ENCODE data around the gene F12. TPM values are rescaled to one million over a fixed set of nuclear protein-coding genes. Genes with fewer than 3 reads are reported as not detected.

F12 gene
- total and polyA plus RNA-seq, 2 donors (not counting 1 experiment from before 2014, with no cell fraction given) = 0.10 to 0.50 TPM

- Histone ChIP-seq H4K20me1 (ENCODE audit: control insufficient read depth, extremely low read depth, insufficient read depth, low read length) (no peaks in the 10 kb centered on the region), H3K9ac (ENCODE audit: insufficient read depth, low read length) (no peak overlapping the region), H2AFZ (ENCODE audit: low read length) (no peak overlapping the region), H3K4me3 (replicated peaks in 1 of 4; ENCODE audit: control extremely low read depth in 1 of 4, insufficient read depth in 1 of 4, low read depth in 3 of 4, low read length in 4 of 4) (peak overlapping the region in 1 of 4 experiments; percentile 53), H3K79me2 (ENCODE audit: control insufficient read depth, insufficient read depth, low read length) (no peaks in the 10 kb centered on the region), H3K9me3 (ENCODE audit: control insufficient read depth, insufficient read depth, low read depth, low read length) (no peaks in the 10 kb centered on the region), H3K36me3 (ENCODE audit: control insufficient read depth, insufficient read depth, low read length) (no peaks in the 10 kb centered on the region), H3K27me3 (ENCODE audit: control insufficient read depth, insufficient read depth, low read length) (no peaks in the 10 kb centered on the region), H3K27ac (ENCODE audit: insufficient read depth, low read length) (no peak overlapping the region), H3K4me2 (ENCODE audit: extremely low read depth, insufficient read depth, low read length) (peak overlapping the region; percentile 80), H3K4me1 (ENCODE audit: control insufficient read depth, extremely low read depth, insufficient read depth, low read length) (peaks cover 5% of the 10 kb centered on the region)
- no peak for DNase-seq (ENCODE audit: low read depth in 2 of 2)
- TF ChIP-seq, protein P1, sequence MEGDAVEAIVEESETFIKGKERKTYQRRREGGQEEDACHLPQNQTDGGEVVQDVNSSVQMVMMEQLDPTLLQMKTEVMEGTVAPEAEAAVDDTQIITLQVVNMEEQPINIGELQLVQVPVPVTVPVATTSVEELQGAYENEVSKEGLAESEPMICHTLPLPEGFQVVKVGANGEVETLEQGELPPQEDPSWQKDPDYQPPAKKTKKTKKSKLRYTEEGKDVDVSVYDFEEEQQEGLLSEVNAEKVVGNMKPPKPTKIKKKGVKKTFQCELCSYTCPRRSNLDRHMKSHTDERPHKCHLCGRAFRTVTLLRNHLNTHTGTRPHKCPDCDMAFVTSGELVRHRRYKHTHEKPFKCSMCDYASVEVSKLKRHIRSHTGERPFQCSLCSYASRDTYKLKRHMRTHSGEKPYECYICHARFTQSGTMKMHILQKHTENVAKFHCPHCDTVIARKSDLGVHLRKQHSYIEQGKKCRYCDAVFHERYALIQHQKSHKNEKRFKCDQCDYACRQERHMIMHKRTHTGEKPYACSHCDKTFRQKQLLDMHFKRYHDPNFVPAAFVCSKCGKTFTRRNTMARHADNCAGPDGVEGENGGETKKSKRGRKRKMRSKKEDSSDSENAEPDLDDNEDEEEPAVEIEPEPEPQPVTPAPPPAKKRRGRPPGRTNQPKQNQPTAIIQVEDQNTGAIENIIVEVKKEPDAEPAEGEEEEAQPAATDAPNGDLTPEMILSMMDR (conservative IDR thresholded peaks at IDR 0.05 in 1 of 2, IDR thresholded peaks at IDR 0.05 in 1 of 2; ENCODE audit: low read depth in 1 of 2, low read length in 2 of 2) = no peak
- no peak for TF ChIP-seq EZH2 (IDR thresholded peaks at IDR 0.05; ENCODE audit: low read length, missing control alignments)
These were observed 41.1 kb downstream of the F12 start for GRCh38 chr5:177367981-177368868.

DNA sequence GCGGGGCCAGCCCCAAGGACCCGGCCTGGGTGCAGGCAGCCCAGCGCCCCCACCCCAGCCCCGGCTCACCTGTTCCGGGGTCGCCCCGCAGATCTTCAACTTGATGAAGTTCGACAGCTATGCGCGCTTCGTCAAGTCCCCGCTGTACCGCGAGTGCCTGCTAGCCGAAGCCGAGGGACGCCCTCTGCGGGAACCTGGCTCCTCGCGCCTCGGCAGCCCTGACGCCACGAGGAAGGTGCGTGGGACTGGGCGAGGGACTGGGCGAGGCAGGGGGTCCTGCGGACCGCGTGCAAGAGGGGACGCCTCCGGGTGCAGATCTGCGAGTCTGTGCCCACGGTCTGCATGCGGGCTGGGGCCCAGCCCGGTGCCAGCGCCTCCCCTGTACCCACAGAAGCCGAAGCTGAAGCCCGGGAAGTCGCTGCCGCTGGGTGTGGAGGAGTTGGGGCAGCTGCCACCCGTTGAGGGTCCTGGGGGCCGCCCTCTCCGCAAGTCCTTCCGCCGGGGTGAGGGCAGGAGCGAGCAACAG is 42.0 kb downstream of the F12 start:
- Histone ChIP-seq H3K9me3 (ENCODE audit: control insufficient read depth, insufficient read depth, low read depth, low read length) (no peaks in the 10 kb centered on the region), H3K4me2 (ENCODE audit: extremely low read depth, insufficient read depth, low read length) (peak overlapping the region; percentile 80), H2AFZ (ENCODE audit: low read length) (peak overlapping the region; percentile 86), H3K27me3 (ENCODE audit: control insufficient read depth, insufficient read depth, low read length) (no peaks in the 10 kb centered on the region), H3K4me3 (replicated peaks in 1 of 4; ENCODE audit: control extremely low read depth in 1 of 4, insufficient read depth in 1 of 4, low read depth in 3 of 4, low read length in 4 of 4) (peak overlapping the region; percentile 17 to 54 (median 48)), H3K9ac (ENCODE audit: insufficient read depth, low read length) (peak overlapping the region; percentile 2), H3K27ac (ENCODE audit: insufficient read depth, low read length) (no peak overlapping the region), H3K36me3 (ENCODE audit: control insufficient read depth, insufficient read depth, low read length) (no peaks in the 10 kb centered on the region), H3K4me1 (ENCODE audit: control insufficient read depth, extremely low read depth, insufficient read depth, low read length) (peaks cover 5% of the 10 kb centered on the region), H4K20me1 (ENCODE audit: control insufficient read depth, extremely low read depth, insufficient read depth, low read length) (no peaks in the 10 kb centered on the region), H3K79me2 (ENCODE audit: control insufficient read depth, insufficient read depth, low read length) (no peaks in the 10 kb centered on the region)
- no peak for DNase-seq (ENCODE audit: low read depth in 2 of 2)
- TF ChIP-seq, protein P1 (conservative IDR thresholded peaks at IDR 0.05 in 1 of 2, IDR thresholded peaks at IDR 0.05 in 1 of 2; ENCODE audit: low read depth in 1 of 2, low read length in 2 of 2) = peak in 1 of 2 donors; percentile 10
- TF ChIP-seq EZH2 (IDR thresholded peaks at IDR 0.05; ENCODE audit: low read length, missing control alignments) = no peak

GRCh38 chr5:177366528-177367322 is 42.6 kb downstream of the F12 start:
- peak overlapping the region; percentile 69 for H3K9ac ChIP-seq (ENCODE audit: insufficient read depth, low read length)
- no peaks in the 10 kb centered on the region for H4K20me1 ChIP-seq (ENCODE audit: control insufficient read depth, extremely low read depth, insufficient read depth, low read length)
- H3K4me2 ChIP-seq (ENCODE audit: extremely low read depth, insufficient read depth, low read length) = peak overlapping the region; percentile 39
- H3K9me3 ChIP-seq (ENCODE audit: control insufficient read depth, insufficient read depth, low read depth, low read length) = no peaks in the 10 kb centered on the region
- H3K36me3 ChIP-seq (ENCODE audit: control insufficient read depth, insufficient read depth, low read length) = no peaks in the 10 kb centered on the region
- TF ChIP-seq EZH2 (IDR thresholded peaks at IDR 0.05; ENCODE audit: low read length, missing control alignments) = no peak
- TF ChIP-seq, protein P1 (conservative IDR thresholded peaks at IDR 0.05 in 1 of 2, IDR thresholded peaks at IDR 0.05 in 1 of 2; ENCODE audit: low read depth in 1 of 2, low read length in 2 of 2) = no peak
- peak overlapping the region; percentile 84 for H2AFZ ChIP-seq (ENCODE audit: low read length)
- peaks cover 2% of the 10 kb centered on the region for H3K27me3 ChIP-seq (ENCODE audit: control insufficient read depth, insufficient read depth, low read length)
- peak; percentile 73 to 75 for DNase-seq (ENCODE audit: low read depth in 2 of 2)
- peaks cover 5% of the 10 kb centered on the region for H3K4me1 ChIP-seq (ENCODE audit: control insufficient read depth, extremely low read depth, insufficient read depth, low read length)
- H3K4me3 ChIP-seq (replicated peaks in 1 of 4; ENCODE audit: control extremely low read depth in 1 of 4, insufficient read depth in 1 of 4, low read depth in 3 of 4, low read length in 4 of 4) = peak overlapping the region; percentile 32 to 54 (median 48)
- H3K27ac ChIP-seq (ENCODE audit: insufficient read depth, low read length) = peak overlapping the region; percentile 75
- no peaks in the 10 kb centered on the region for H3K79me2 ChIP-seq (ENCODE audit: control insufficient read depth, insufficient read depth, low read length)

All from fibroblast of lung (primary cell).